T47D (cell line): Measurements from ENCODE around the gene LRRC10.

Experiments
- DNase-seq, 2 experiments: peaks; one replicate each; pipeline versions ENCODE4 v3.0.0 to v3.0.0-alpha.2; 2011 to 2012; ENCODE audit warnings: low read depth in 1 of 2, low spot score in 1 of 2
- JUND ChIP-seq: IDR thresholded peaks from 2 replicates; pipeline ENCODE4 v1.6.1; 2012; ENCODE audit warnings: low read depth
- in situ Hi-C: cut with HindIII; loops from 2 replicates; pipeline ENCODE4 v1.10.0; 2016; ENCODE audit warnings: low sequenced_read_pairs, low pct_unique_long_range_greater_than_20kb

Gene LRRC10, protein sequence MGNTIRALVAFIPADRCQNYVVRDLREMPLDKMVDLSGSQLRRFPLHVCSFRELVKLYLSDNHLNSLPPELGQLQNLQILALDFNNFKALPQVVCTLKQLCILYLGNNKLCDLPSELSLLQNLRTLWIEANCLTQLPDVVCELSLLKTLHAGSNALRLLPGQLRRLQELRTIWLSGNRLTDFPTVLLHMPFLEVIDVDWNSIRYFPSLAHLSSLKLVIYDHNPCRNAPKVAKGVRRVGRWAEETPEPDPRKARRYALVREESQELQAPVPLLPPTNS

DNA sequence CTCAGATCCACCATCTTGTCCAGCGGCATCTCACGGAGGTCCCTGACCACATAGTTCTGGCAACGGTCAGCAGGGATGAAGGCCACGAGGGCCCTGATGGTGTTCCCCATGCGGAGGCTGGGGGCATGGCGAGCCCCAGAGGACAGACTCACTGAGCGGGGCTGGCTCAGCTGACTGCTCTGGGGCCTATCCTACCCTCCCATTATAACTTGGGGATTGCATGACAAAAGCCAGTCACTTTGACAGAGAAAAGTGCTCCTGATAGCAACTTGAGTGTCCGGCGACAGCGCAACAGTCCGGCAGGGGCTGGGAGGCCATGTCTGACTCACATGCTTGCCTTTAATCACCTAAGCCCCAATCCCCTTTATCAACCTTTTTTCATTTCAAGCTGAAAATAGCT lies at the start of gene LRRC10:
LRRC10 (minus strand) TSS at position 179 of the 400 bp plus-strand sequence; CDS start at position 110, 69 bp downstream.
- TF ChIP-seq JUND: no peak
- DNase-seq: no peak
- in situ Hi-C loops: no loop called here

DNA sequence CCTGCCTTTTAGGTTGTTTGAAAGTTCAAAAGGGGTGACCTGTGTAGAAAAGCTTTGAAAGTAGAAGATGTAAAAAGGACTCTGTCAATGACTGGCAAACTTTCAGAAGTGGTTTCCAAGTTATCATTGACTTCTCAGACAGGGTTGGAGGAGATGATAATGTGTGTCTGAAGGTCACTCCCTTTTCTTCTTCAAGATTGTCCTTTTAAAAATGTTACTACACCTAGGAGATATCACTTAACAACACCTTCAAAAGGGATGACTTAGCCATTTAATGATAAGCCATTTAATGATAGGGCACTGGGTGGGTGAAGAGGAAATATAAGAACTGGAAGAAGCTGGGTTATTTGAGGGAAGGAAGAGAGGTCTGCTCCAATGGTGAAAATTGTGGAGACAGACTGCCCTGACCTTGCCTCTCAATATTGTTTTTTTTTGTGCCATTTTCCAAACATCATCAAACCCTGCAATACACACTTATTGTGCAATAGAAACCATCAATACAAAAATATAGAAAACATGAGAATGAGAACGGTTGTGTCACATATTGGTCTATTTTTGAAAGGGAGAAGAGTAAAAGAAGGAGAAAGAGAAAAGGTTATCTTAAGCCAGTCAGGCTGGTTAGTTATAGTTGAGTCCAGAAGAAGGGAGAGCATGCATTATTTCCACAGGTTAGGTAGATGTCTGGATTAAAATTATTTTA lies 49.6 kb upstream of the LRRC10 start:
- DNase-seq: no peak
- TF ChIP-seq JUND: no peak
- in situ Hi-C loops: no loop called here

DNA sequence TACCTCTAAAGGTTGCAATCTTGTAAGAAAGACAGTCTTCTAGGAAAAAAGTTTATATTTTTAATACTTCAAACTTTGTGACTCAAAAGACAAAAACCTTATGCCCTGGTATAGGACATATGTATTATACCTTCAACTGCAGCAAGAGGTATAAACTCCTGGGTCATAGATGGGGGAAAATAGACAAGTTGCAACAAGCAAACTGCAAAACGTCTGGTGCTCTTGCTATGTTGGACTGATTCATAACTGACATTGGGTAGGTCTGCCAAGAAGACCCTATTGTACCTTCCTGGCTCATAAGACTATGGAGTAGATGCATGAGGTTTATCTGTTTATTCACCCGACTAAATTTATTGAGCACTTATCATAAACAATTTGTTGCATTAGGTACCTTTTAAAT lies 47.5 kb upstream of the LRRC10 start:
- DNase-seq: no peak
- no peak for TF ChIP-seq JUND
- in situ Hi-C loops: no loop called here

DNA sequence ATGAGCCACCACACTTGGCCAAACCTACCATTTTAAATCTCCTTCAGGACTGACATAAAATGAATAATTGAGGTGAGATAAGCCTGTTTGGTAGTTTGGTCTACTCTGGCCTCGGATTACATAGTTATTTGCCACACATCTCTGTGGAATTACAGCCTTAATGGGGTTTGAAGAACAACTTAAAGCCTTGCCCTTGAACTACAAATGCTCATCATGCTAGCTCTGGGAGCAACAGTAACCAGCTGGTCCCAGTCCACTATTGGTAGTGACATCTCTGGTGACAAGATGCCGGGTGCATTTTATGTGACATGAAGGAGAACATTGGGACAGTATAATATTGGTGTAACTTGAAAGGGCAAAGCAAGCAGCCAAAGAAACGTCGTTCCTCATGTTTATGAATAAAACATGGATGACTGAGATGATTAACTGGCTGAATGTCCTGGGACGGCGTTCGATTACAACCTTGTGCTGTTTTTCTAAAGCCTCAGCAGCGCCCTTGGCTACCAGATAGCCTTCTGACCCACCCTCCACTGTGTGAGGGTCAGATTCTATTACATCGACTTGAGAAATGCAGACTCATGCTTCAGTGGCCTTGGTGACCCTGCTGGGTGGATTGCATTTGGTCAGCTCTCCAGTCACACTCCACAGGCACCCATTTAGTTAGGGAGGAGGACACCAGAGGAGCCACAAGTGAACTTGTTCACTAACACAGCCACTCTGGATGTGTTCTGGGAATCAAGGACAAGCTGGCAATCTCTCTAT lies 46.9 kb upstream of the LRRC10 start:
- in situ Hi-C loops: no loop called here
- TF ChIP-seq JUND: no peak
- DNase-seq: no peak

DNA sequence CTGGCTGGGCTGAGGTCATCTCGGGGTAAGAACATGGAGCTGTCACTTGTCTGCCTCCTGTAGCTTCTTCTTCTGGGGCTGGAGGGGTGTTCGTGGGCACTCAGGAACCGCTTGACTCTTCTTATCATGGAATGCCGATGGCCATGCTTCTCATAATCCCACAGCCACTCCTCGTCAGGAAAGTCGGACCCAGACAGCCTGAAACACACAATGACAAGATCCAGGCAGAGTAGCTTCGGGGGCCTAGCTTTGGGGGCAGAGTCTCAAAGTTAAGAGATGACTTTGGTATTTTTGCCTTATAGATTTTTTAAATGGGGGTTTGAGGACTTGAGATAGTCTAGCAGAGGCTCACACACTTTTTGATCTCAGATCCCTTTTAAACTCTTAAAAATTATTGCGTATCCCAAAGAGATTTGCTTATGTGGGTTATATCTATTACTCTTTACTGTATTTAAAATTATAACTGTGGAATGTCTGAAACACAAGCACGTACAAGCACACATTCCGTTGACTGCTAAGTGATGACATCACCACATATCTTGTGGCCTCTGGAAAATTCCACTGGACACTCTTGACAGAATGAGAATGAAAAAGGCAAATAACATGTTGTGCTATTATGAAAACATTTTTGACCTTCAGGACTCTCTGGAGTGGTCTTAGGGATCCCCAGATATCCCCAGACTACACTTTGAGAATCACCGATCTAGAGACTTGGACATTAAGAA lies 45.1 kb upstream of the LRRC10 start:
- peak; percentile 28; the same call in 1 of the 2 replicates for TF ChIP-seq JUND
- peak; percentile 12 to 67 for DNase-seq
- in situ Hi-C loops: no loop called here

DNA sequence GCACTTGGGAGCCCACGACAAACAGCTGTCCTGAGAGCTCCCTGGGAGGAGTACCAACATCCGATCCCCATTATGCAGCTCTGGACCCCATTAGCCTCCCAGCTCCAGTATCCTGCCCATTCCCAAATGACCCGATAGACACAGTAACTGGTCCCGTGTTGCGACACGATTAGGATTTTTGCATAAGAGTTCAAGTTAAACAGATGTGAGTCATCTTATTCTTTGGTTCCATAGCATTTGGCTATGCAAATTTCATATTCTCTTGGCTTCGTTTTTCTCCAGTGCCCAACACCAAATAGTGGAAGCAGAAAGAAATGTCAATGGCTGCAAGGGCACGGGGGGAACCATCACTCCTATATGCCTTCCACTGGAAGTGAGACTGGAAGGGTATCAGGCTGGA lies 43.0 kb upstream of the LRRC10 start:
- TF ChIP-seq JUND: no peak
- no peak for DNase-seq
- in situ Hi-C loops: no loop called here

DNA sequence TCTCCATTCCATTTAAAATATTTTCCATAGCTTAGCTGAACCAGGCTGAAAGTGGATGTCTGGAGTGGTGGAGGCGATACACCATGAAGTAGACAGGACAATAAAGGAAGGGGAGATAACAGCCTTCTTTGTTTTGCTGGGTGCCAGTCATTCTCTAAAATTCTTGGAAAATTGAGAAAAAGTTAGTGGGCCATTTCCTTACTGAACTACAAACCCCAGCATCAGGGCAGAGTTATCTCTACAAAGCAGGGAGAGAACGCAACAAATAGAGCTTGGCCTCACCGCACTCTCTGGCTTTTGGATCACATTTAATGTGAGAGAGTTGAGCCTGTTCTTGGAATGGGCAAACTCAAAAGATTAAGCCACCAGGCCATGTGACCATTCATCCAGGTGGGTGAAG lies 41.2 kb upstream of the LRRC10 start:
- TF ChIP-seq JUND: no peak
- no peak for DNase-seq
- in situ Hi-C loops: no loop called here

DNA sequence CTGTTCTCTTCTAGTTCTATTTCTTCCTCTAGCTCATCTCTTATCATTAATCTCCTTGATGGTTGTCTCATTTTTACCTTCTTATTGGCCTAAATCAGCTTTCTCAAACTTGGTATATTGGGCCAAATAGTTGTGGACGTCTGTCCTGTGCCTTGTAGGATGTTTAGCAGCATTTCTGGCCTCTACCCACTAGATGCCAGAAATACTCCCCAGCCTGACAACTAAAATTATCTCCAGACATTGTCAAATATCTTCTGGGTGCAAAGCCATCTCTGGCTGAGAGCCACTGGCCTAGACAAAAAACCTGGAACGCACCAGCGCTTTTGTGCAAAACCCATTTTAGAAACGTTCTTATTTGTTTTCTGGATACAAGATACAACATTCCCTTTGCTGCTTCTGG lies 38.8 kb upstream of the LRRC10 start:
- no peak for DNase-seq
- in situ Hi-C loops: no loop called here
- TF ChIP-seq JUND: no peak

DNA sequence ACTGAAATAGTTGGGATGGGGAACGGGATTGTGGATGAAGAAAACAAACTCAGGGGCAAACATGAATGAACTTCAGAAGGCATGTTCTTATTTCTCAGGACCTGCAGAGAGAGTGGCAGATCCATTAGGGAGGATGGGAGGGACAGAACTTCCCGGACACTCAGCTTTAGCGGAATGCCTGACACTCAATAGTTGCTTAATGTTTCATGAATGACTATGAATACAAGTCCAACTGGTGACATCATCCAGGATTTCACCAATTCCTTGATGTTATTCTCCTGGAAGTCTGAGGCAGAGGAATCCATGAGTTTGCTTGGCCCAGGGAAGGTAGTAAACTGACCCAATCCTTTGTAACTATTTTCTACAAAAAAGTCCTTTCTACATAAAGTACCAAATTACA lies 37.8 kb upstream of the LRRC10 start:
- in situ Hi-C loops: no loop called here
- no peak for TF ChIP-seq JUND
- no peak for DNase-seq

DNA sequence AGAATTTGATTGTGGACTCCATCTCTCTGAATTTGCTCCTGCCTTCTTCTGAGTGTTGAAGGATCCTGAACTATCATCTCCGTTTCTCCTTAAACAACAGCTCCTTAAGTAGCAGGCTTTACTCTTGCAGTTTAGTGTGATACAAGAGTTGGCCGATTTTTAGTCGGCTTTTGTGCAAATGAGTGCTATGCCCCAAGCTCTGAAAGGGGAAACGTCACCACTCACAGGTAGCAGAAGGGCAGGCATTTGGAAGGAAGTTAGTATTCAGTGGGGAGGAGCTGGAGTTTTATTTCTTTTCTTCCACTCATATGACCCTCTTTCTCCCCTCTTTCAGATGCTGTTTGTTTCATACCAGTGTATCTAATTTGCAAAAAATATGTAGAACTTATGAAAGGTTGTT lies 36.5 kb upstream of the LRRC10 start:
- DNase-seq: no peak
- no peak for TF ChIP-seq JUND
- in situ Hi-C loops: no loop called here

DNA sequence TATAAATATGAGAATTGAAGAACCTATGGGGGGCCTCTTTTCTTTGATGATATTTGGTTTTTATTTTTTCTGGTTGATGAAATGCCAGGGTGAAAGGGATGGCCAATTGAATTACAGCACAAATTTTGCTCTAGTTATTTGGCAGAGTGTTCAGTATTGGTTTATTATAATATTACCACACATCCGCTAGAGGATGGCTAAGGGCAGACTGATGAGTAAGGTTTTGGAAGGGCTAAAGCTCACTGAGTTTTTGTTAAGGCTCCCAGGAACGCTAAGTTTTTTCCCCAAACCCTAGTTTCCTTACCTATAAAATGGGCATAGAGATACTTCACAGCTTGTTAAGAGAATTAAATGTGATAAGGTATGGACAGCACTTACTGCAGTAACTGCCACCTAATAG lies 34.3 kb upstream of the LRRC10 start:
- in situ Hi-C loops: no loop called here
- TF ChIP-seq JUND: no peak
- DNase-seq: no peak

DNA sequence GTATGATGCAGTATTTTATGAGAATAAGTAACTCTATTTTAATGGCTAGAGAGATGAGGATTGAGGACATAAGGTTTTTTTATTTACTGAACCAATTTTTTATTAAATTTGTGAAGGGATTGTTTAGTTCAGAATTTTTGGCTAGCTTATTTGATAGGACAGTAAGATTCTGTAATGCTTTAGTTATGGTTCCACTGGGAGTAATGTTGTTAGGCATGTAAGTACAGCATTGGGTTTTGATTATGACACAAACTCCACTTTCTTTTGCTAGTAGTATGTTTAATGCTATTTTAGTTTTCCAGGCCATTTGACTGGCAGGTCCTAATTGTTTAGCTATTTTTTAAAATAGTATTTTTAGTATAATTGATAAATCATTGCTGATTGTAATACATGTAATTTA lies 33.8 kb upstream of the LRRC10 start:
- in situ Hi-C loops: no loop called here
- no peak for DNase-seq
- TF ChIP-seq JUND: no peak
